IPS DF 4.7 (cell line): ENCODE data around the gene TSPAN15.
"Not testable (repeated sequence)": the region's sequence is repeated elsewhere in the genome, so short reads cannot be mapped to it uniquely, and the experiment has no call there.

Experiments
- DNase-seq: peaks from one replicate; pipeline ENCODE4 v3.0.0-alpha.2; 2013; ENCODE audit warnings: low spot score; ENCODE audit errors: extremely low read depth

TSPAN15 gene

DNA sequence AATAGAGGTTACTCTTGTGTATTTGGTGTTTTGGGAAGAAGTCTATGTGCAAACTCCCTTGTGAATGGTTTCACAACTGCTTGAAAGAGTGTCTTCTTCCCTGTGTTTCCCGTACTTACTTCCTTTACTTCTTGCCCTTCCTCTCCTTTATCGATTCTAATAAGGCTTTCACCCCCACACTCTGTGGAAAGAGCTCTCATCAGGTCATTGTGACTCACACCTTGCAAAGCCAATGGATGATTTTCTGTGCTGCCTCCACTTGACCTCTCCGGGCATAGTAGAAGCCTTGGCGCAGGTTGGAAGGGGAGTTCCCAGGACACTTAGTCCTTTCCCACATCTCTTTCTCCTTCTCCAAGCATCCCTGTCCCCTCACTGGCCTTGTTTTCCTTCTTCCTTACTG, 6.2 kb upstream of the TSPAN15 start:
- DNase-seq, result no peak

DNA sequence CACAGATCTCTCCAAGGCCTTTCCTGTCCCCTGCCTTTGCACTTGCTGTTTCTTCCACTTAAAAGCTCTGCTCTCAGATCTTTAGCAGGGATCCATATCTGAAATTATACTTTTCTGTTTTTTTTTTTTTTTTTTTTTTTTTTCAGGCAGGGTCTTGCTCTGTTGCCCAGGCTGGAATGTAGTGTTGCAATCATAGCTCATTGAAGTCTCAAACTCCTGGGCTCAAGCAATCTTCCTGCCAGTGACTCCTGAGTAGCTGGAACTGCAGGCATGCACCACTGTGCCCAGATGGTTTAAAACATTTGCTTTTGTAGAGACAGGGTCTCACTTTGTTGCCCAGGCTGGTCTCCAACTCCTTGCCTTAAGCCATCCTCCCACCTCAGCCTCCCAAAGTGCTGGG, 5.0 kb upstream of the TSPAN15 start:
- no peak for DNase-seq

DNA sequence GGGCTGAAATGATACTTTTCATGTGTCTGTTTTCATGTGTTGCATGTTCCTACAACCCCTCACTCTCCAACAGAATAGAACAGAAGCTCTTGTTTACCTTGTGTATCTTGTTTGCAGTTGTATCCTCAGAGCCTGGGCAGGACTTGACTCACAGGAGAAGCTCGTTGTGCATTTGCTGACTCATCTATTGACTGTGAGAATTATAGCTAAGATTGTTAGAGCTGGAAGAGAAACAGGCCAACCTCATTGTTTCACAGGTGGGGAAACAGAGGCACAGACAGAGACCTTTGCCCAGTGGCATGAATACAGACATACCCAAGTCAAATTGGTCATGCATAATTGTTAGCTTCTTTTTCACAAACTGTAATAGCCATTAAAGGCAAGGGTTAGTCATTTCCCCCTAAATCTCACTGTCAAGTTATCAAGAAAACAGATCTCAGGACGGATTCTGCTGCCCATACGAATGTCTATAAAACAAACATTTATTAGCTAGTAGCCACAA, 4.6 kb upstream of the TSPAN15 start:
- no peak for DNase-seq

DNA sequence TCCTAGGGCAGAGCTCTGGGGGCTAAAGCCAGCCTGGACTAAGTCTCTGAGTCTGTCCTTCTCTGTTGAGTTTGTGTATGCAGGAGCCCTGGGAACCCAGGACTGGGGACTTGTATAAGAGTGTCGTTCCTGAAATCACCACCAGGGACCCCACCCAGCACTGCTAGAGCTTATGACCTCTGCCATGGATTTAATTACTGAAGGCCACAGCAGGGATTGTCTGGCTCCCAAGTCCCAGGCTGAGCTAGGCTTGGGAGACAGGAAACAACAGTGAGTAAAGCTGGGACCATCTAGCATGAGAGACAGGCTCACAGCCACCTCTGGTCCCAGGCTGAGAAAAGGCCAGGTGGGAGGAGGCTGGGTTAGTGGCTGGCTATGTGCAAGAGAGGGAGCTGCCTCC, 1.4 kb upstream of the TSPAN15 start:
- no peak for DNase-seq

DNA sequence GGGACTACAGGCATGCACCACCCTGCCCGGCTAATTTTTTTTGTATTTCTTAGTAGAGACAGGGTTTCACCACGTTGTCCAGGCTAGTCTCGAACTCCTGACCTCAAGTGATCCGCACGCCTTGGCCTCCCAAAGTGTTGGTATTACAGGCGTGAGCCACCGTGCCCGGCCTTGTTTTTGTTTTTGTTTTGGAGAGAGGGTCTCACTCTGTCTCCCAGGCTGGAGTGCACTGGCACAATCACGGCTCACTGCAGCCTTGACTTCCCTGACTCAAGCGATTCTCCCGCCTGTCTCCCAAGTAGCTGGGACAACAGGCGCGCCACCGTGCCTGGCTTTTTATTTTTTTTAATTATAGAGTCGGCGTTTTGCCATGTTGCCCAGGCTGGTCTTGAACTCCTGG, 870 bp upstream of the TSPAN15 start:
- not testable (repeated sequence) for DNase-seq

DNA sequence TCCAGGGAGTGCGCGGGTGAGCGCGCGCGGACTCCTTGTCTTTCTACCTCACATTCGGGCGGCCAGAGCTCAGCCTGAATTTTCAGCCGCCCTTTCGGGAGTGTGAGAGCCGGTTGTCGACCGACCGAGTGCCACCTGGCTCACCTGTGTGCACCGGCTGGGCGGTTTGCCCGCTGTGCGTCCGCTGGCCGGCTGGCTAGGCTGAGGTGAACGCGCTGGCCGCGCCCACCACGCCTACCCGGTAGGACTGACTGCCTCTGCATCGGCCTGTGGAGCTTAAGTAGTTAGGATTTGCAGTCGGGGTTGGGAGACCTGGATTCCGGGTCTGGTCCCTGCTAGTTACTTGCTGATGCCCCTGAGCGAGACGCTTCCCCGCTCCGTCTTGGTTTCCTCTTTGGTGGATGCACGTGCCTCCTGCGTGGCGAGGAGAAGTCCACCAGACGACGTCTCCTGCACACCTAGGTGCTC, 553 bp downstream of the TSPAN15 start:
- no peak for DNase-seq

DNA sequence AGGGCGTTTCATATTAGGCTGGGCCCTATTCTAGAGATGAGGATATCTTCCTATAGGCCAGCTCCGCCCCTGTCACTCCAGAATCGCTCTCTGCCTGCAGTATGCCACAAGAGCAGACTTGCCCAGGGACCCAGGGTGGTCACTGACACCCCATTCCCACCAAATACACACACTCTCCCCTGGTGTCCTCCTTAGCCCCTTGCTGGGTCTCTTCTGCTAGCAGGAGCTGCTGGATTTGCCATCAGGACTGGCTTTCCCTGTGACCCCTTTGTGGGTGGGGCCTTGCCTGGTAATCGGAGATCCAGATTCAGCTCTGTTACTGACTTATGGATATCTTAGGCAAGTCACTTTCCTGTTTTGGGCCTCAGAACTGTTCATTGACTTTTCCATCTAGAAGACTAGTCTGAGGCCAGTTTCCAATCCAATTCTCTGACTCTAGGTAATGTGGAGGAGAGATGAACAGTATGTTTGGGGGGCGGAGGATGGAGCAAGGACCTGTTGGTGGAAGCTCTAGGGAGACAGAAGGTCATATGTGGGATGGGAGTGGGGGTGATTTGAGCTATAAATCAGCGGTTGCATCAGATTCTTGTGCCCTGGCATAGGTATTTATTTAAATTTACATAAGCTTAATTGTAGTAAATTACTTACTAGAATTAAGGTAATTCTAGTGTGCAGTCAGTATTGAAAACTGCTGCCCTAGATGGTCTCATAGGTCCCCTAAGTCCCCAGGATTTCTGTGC, 1.6 kb downstream of the TSPAN15 start:
- DNase-seq, result no peak

DNA sequence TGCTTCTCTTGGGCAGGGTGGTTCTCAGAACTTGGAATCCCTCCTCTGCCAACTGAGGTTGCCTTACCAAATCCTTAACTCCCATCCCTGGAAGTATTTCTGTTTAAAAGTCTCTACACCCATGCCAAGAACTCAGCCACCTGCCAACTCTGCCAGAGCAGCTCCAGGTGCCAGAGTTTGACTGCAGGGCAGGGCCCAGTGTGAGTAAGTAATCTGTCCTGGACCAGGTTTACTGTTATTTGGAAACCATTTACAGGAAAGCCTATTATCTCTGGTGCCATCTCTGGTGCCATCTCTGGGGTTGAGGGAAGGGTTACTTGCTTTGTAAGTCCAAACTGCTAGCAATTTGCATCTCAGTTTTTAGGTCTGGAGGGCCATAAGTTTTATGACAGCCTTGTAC, 2.5 kb downstream of the TSPAN15 start:
- DNase-seq, result no peak

DNA sequence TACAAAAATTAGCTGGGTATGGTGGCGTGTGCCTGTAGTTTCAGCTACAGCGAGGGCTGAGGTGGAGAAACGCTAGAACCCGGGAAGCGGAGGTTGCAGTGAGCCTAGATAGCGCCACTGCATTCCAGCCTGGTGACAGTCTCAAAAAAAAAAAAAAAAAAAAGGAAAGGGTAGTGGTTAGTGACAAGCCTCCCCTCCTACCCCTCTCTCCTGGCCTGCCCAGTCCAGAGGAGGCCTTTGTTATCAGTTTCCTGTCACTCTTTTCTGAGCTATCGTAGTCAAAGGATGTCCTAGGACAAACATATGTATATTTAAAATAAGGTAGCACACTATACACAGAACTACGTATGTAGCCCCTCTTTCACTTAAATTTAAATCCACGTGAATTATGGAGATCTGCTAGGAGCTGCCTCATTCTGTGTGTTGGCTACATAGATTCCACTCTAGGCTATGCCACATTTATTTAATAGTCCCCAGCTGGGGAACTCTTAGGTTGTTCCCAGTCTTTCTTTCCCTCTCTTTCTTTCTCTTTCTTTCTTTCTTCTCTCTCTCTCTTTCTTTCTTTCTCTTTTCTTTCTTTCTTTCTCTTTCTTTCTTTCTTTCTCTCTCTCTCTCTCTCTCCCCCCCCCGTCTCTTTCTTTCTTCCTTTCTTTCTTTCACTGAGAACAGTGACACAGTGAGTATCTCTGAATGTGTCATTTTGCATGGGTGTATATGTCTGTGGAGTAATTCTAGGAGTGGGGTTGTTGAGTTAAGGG, 3.9 kb downstream of the TSPAN15 start:
- no peak for DNase-seq

DNA sequence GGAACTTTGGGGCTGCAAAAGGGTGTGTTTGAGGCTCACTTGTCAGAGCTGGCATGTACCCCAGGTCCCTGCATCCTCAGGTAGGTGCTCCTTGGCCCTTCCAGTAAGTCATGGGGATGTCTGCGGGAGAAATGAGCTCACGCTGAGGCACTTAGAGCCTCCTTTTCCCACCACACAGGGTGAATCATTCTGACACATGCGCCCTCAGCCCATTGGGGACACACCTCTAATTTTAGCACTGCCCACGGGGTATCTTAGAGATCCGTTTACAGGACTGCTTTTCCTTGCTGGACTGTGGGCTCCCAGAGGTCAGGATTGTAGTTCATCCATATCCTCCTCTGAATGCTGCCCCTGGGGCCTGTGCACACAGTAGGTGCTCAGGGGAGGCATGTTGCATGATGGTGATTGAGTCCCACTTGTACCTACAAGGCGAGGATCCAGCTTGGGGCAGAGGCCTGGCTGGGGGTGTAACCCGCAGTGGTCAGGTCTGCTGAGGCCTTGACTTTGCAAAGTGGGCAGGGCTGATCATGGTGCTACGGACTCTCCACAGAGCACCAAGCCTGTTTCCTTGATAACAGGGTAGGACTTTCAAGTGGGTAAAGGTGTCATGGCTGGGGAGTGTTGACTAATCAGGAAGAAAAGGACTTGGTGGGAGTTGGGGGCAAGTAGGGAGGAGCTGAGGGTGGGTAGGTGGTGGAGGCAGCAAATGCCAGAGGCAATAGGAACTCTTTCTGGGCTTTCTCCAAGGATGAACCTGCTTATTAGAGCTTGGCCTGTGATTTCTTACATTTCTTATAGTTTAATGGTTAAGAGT, 5.8 kb downstream of the TSPAN15 start:
- DNase-seq, result no peak

DNA sequence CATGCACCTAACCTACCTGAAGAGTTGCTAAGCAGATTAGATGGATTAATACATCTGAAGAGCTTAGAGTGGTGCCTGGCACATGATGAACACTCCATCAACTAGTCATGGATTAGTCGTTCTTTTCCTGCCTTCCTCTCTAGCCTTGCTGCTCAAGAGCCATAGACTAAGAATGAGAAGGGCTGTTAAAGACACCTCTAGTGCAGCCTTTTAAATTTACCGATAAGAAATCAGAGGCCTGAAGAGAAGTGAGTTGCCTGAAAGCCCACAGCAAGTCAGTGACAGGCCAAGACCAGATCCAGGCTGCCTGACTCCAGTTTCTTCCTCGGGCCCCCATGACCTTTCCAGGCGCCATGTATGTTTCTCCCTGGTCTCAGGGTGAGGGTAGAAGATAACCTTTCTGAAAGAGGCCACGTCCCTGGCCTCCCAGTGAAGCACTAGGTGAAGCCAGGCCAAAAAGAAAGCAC, 6.5 kb downstream of the TSPAN15 start:
- no peak for DNase-seq

DNA sequence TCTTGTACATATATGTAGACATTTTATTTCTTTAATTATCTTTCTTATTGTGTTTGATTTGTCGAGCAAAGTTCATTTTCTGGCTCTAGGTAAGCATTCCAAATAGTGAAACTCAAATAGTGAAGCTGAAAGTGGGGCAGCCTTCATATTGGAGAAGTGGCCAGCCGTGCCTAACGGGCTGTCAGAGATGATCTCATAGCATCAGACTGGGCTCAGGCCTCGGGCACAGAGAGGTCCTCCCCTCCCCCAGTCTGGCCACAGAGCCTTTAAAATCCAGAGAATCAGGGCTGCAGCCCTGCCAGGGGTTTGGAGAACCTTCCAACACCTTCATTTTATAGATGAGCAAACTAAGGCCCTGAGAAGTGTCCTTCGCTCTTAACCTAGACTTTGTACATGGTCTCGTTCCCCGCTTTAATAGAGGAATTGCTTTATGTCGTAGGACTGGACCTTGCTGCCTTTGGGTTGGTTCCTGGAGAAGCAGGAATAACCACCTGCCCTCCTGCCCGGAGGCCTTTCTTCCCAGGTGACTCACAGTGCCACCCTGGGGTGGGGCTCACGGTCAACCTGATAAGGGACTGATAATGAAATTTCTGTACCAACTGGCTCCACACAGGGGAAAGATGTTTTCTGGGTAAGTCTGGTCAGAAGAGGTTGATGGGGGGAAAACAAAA, 7.3 kb downstream of the TSPAN15 start:
- DNase-seq, result no peak

DNA sequence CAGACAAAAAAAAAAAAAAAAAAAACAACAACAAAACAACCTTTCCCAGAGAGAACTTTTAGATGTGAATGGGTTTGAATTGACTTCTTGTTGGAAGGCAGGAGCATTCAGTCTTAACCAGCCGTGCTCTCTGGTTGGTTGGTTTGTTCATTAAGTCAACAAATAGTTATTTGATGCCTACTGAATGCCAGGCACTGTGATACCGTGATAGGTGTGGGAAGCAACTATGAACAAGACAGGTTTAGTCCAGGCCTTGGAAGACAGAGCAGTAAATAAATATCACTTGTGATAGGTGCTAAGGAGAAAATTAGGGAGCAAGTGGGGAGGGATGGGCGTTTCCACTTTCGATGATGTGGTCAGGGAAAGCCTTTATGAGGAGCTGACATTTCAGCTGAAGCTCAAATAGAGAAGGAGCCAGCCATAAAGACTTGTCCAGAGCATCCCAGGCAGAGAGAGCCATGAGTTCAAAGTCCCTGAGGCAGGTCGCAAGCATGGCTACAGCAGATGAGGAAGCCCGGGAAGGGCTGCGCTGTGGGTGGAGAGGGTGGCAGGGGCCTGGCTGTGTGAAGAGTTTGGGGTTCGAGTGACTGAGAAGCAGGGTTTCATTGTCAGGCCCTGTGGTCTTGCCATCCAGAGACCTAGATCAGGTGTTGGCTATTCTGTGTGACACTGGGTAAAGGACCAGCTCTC, 8.0 kb downstream of the TSPAN15 start:
- DNase-seq, result no peak

DNA sequence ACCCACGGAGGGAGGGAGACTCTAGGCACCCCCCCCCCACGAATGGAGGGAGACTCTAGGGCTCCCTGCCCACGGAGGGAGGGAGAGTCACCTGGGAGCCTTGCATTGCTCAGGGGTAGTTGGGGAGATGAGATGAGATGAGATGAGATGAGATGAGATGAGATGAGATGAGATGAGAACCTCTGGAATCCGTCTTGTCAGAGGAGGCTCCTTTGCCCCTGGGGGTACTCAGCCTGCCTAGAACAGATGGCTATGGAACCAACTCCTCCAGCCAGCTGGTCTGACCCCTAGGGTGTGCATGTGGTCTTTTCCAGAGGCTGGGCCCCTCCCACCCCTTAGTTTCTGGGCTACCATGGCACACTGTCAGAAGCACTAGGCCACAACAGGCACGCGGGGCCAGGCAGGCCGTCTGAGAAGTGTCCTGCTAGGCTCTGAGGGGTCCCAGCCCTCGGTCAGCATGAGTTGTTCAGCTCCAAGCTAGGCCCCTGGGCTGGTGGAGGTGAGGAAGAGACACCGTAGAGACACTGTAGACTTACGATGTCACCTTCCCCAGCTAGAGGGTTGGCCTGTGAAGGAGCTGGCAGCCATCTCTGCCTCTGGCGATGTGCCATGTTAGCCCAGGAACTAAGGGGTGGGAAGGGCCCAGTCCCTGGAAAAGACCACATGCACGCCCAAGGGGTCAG, 8.8 kb downstream of the TSPAN15 start:
- DNase-seq, result no peak

DNA sequence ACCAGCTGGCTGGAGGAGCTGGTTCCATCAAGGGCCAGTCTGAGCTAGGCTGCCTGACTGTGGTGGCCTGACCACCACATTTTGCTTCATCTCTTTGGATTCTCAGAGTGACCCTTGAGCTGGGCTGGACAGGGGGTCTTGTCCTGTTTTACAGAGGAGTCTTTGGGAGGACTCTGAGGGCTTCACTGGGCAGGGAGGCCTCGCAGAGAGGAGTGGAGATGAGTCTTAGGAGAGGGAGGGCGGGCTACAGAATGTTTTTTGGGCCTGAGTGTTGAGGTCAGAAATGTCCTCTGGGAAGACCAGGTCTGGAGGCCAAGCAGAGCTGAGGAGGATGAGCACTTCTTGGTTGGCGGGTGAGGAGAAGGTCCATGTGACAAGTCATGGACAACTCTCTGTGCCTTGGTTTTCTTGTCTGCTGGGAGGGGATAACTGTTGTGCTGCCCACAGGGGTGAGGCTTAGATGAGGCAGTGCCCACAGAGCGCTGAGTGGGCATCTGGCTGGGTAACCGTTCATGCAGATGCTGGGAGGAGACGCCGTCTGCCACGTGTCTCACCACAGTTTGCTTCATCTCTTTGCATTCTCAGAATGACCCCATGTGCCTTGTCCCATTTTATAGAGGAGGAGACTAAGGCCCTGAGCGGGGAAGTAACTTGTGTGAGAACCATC, 9.4 kb downstream of the TSPAN15 start:
- no peak for DNase-seq

DNA sequence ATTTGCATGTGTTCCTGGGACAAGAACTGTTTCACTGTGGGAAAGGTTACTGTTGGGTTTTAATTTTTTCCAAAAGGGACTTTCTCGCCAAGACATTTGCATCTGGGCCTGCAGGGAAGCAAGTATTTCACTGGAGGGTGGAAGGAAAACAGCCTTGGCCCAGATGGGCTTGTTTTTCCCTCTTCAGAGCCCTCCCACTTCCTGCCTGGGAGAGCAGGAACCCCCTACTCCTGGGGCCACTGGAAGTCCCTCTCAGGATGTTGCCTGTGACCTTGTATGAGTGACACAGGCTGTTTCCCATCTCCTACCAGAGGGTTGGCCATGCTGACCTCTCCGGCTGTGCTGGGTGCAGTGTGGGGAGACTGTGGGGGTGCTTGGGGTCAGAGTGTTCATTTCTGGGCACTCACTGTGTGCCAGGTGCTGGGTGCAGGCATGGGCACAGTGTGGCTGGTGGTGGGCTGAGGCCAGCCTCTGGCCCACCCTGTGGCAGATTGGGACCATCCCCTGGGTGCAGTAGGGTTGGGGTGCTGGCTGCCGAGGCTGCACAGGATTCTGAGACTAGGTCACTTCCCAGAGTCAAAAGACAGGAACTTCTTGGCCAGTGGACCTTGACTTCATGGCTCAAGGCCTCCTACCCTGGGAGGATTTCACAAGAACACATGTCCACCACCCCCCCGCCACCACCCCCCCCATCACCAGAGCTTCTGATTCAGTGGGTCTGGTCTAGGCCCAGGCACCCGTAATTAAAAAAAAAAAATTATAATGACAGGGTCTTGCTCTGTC, 10.2 kb downstream of the TSPAN15 start:
- no peak for DNase-seq

DNA sequence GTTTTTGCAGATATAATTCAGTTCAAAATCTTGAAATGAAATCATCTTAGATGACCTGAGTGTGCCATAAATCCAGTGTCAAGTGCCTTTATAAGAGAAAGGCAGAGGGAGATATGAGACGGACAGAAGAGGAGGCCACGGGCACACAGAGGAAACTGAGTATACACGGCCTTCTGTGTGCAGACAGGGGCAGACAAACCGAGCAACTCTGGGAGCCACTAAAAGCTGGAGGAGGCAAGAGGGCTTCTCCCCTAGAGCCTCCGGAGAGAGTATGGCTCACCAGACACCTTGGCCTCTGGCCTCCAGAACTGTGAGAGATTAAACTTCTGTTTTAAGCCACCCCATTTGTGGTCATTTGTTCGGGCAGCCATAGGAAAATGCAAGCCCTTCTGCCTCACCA, 12.6 kb downstream of the TSPAN15 start:
- DNase-seq, result no peak

DNA sequence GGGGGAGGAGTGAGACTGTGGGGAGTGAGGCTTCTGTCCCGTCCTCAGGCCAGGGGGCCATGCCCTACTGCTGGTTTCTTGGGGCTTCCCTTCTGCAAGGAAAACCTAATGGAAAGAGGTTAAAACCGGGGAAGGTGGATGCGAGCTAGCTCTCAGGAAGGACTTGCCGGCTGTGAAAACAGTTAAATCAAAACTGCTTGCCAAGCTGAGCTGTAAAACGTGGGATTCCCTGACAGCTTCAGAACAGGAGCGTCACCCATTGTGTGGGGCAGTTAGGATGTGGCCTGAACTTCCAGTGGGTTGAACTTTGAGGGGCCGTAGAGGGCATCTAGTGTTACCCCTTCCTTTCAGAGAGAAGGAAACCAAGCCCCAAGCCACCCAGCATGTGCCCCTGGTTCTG, 13.1 kb downstream of the TSPAN15 start:
- no peak for DNase-seq
